Measurements from ENCODE around the gene KDF1.

KDF1 gene

DNA sequence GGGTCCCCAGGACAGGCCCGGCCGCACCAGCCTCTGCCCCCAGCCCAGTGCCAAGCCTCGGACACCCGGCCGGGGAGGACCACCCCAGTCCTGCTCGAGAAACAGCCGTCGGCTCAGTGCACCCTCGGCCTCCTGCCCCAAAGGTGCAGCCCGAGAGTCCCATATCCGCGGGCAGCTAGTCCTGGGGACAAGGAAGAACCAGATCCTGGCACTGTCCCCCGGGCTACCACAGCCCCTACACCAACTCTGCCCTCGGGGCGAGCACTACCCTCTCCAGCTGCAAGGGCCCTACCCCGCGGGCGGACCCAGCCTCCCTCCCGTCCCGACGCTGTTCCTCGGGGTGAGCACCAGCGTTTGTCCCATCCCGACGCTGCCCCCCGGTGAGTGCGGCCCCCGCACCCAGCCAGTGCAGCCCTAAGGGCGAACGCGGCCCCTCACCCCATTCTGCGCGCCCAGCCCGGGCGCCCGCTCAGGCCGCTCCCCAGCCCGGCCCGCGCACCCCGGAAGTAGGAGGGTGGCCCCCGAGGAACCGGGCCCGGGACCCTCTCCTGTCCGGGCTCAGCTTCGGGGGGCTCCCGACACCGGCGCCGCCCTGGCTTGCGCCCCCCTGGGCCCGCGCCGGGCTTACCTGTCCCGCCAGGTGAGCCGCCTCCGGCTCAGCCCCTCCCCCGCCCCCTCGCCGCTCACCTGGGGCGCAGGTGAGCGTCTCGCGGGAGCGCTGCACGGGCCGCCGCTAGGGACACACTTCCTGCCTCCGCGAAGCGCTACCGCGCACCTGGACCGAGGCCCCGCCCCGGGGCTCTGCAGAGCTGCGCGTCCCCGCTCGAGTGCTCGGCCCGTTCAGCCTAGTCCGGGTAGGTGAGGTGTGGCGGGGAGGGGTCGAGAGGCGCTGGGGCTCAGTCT lies at the start of gene KDF1:
Gene KDF1 (minus strand): TSS at position 747 of the 903 bp plus-strand sequence. CDS start 8,088 bp downstream, outside the sequence.
- peak; percentile 51 for DNase-seq

GRCh38 chr1:27009601-27010197 lies 49.4 kb upstream of the KDF1 start:
- no peak for DNase-seq

DNA sequence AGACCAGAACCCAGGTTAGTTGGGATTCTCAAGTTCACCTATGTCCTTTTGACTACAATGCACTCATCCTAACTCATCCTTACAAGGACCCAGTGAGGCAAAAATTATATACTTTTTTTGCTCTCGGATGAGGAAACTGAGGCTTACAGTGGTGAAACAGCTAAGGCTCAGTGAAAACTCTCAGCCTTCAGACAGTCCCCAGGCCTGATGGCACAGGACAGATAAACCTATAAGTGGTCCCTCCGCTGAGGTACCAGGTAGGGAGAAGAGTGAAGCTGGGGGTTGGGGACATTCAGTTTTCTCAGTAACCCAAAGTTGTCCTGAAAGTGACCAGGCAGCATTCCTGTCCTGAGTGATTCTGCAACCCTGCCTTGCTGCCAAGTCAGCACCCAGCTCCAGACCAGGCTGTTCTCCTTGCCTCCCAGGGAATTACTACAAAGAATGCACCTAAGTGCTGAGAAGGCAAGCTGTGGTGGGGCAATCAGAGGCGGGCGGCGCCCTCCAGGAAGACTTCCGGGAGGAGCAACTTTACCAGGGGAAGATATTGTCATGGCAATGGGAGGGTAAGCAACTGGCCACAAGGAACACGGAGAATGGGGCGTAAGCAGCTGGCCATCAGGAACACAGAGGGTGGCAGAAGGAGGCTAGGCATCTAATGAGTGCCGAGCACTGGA lies 47.8 kb upstream of the KDF1 start:
- no peak for DNase-seq

- no peak for DNase-seq
Observed at GRCh38 chr1:27006683-27007082, 46.4 kb upstream of the KDF1 start.

DNA sequence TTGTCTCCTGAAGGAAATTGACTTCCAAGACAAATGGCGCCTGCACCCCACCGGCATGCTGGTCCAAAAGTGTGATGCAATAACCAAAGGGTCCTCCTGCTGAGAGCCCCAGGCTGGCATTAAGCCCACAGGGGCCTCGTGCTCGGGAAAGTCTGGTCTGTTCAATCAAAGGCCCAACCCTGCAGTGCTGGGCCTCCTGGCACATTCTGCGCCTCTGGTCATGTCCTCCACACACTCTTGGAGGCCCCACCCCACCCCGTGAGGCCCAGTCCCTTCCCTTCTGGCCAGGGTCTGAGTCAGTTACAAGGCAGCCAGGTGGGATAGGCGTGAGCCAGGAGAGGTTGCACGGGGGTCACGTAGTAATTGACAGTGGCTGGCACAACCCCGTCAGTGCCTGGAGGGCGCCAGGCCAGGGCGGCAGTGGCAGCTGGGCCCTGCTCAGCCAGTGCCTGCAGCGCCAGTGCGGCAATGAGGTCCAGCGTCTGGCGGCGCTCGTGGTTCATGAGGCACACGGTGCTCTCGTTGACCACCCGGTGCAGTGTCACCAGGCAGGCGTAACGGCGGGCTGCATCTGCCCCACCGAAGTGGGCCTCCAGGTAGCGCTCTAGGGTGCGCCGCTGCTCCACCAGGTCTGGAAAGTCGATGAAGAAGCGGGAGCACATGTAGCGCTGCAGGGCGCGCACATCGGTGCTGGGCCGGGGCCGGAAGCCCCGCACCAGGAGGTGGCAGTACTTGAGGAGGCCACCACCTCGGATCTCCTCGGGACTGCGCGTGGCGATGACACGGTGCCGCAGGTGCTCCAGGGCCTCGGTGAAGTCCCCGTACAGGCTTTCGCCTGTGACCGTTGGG lies 45.6 kb upstream of the KDF1 start:
- DNase-seq, result no peak

DNA sequence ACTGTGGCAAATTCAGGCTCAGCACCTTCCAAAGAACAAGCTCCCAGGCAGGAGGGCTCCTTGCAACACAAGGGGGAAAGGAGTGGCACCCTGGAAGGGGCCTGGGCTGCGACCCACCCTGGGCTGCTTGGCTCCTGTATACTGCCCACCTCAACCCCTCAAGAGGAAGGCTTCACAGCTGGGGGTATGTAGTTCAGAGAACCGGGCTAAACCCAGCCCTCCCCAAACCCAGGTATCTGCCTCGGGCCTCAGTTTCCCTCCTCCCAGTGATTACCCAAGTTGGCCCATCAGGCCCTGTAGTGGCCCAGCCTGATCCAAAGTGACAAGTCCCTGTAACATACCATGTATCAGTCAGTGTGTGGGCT lies 44.9 kb upstream of the KDF1 start:
- DNase-seq, result no peak

DNA sequence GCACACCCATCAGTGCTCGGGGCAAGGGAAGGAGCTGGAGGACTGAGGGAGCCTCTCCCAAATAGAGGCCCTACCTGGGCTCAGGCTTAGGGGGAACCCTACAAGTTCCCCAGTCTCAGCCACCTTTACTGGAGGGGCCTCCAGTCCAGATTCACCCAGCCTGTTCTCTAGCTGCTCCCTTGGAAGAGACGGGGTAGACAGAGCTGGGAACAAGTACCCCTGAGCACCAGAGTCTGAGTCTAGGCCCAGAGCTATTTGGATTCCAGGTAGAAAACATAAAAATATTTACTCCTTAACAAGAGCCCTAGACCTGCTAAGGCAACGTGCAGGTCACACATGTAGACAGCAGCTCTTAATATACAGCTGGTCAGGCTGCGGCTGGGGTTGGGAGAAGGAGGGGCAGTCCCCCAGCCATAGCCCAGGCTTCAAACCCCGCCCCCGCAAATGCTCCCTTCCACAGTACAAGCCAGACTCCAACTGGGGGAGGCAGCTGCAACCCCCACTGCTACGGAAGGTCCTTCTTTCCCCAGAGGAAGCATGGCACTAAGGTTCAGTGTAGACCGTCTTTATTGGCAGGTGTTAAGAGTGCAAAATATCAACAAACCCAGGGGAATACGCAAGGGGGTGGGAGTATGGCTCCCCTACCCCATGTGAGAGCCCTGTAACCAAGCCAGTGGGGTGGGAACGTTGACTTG lies 44.4 kb upstream of the KDF1 start:
- DNase-seq, result no peak

GRCh38 chr1:27003745-27004470 lies 43.6 kb upstream of the KDF1 start:
- DNase-seq, result no peak

GRCh38 chr1:27001570-27002360 lies 41.5 kb upstream of the KDF1 start:
- no peak for DNase-seq

GRCh38 chr1:27000817-27001460 lies 40.7 kb upstream of the KDF1 start:
- no peak for DNase-seq

DNA sequence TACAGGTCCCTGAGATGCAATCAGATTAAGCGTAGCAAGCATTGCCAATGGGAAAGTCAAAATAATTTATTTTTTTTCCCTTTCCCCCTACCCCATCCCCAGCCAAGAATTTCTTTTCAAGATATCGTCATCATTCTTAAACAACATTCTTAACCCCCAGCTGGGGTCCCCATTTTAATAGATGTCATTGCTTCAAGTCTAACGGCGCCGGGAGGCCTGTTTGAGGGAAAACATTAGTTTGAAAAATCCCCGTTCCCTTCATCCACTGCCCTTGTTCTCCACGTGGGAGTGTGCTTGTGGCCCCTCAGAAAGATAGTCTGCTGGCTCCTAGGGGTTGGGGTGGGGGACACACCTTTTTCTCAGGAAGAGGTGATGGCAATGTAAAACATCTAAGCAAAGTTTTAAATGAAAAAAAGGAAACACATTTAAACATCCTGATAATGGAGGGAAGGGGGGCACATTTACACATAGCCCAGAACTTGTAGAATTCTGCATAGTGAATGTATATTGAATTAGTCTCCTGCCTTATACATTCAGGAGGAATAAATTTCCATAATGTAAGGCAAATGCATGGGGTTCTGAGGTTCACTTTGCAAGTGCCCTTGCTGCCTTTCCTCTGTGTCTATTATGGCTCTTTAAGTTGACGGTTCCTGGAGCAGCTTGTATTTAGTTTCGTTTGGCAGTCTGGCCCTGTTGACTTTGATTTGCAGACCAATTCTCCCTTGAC lies 40.0 kb upstream of the KDF1 start:
- DNase-seq, result no peak

- DNase-seq, result no peak
Observed at GRCh38 chr1:26999440-26999987, 39.2 kb upstream of the KDF1 start.

- no peak for DNase-seq
Observed at GRCh38 chr1:26998429-26999300, 38.4 kb upstream of the KDF1 start.

- DNase-seq, result no peak
Observed at GRCh38 chr1:26996665-26997064, 36.4 kb upstream of the KDF1 start.

- no peak for DNase-seq
Observed at GRCh38 chr1:26996024-26996423, 35.8 kb upstream of the KDF1 start.

DNA sequence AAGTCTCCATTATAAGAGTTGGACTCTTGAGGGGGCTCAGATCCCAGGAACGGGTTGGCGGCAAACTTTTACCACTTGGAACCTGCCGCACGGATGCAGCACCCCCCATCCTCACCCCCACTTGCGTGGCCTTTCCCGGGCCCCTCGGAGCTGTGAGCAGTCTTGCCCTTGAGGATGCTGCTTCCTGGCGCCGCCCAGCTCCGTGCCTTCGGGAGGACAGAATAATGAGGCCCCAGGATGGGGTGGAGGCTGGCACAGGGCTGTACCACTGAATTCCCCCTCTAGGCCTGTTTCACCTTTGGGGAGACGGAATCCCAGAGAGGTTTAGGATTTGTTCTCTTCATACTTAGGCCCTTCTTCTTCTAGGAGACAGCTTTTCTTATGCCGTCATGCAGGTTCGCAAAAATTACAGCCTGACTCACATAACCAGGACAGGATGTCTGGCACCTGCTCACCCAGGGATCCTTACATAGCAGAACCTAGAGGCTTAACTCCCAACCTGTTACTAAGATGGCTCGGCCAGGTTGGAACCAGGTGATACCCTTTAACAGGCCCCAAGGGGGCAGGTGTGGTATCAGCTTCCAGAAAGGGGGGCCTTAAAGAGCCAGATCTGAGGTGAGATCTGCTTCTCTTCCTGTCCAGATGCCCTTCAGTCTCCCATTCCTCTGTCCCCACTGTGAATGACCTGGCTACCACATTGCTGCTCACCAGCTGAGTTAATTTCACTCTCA lies 34.7 kb upstream of the KDF1 start:
- DNase-seq, result no peak

DNA sequence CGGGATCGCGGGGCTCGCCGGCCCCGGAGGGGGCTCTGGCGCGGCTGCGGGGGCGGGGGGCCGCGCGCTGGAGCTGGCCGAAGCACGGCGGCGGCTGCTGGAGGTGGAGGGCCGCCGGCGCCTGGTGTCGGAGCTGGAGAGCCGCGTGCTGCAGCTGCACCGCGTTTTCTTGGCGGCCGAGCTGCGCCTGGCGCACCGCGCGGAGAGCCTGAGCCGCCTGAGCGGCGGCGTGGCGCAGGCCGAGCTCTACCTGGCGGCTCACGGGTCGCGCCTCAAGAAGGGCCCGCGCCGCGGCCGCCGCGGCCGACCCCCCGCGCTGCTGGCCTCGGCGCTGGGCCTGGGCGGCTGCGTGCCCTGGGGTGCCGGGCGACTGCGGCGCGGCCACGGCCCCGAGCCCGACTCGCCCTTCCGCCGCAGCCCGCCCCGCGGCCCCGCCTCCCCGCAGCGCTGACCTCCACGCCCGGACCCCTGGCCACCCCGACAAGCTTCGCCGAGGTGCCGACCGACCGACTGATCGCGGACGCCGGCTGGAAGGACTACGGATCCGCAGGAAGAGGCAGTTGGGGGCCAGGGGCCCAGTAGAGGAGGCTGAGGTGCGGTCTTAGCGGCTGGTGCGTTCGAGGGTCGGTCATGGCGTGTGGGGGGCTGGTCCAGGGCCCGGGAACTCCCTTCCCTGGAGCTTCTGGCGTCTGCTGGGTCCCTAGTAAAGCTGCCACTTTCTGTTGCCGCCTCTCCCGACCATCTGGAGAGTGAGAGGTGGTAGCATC lies 33.9 kb upstream of the KDF1 start:
- no peak for DNase-seq

All from activated gamma-delta T cell treated with Interleukin-2 at 50 U/mL for 16 hours (primary cell).